Natural killer cell (primary cell): ENCODE results near the gene CSMD2. TPM values are rescaled to one million over a fixed set of nuclear protein-coding genes. Genes with fewer than 3 reads are reported as not detected.

ENCODE experiments used
- ATAC-seq, 3 donors: fragments of 150-1000 bp in 2 of 3; fragments of 200-7000 bp in 1 of 3; cut with Tn5 transposase; 1 replicate in 1 of 3; 2 replicates in 2 of 3; pipeline ENCODE4 v1.10.0; 2021; ENCODE audit warnings: mild to moderate bottlenecking in 2 of 3, moderate library complexity in 2 of 3
- DNase-seq, 2 donors: peaks; one replicate each; pipeline versions ENCODE4 v3.0.0 to v3.0.0-alpha.2; 2013 to 2021; ENCODE audit warnings: mixed read lengths in 1 of 2
- H3K27ac ChIP-seq: one replicate; pipeline ENCODE4 v1.5.1; 2013; ENCODE audit warnings: mild to moderate bottlenecking, low read length
- H3K27me3 ChIP-seq: one replicate; pipeline ENCODE4 v1.6.1; 2013; ENCODE audit warnings: low read length; ENCODE audit not compliant: control insufficient read depth, insufficient read depth
- H3K36me3 ChIP-seq: one replicate; pipeline ENCODE4 v1.6.1; 2013; ENCODE audit warnings: low read length; ENCODE audit not compliant: control insufficient read depth, insufficient read depth
- H3K4me1 ChIP-seq: one replicate; pipeline ENCODE4 v1.6.1; 2013; ENCODE audit warnings: low read length; ENCODE audit not compliant: control insufficient read depth, insufficient read depth
- H3K4me3 ChIP-seq: one replicate; pipeline ENCODE4 v1.5.1; 2013; ENCODE audit warnings: low read length
- H3K9me3 ChIP-seq: one replicate; pipeline ENCODE4 v1.6.1; 2013; ENCODE audit warnings: low read length; ENCODE audit not compliant: control insufficient read depth, insufficient read depth
- H3K27ac Mint-ChIP-seq, 2 donors: one replicate each; pipeline ENCODE4 v1.8.0; 2022; ENCODE audit warnings: mild to moderate bottlenecking in 2 of 2, mixed read lengths in 2 of 2, moderate library complexity in 1 of 2
- H3K27me3 Mint-ChIP-seq, 2 donors: one replicate each; pipeline ENCODE4 v1.8.0; 2022; ENCODE audit warnings: low read depth in 2 of 2, mixed read lengths in 2 of 2
- H3K36me3 Mint-ChIP-seq: one replicate; pipeline ENCODE4 v1.8.0; 2022; ENCODE audit warnings: mixed read lengths
- H3K4me1 Mint-ChIP-seq, 2 donors: one replicate each; pipeline ENCODE4 v1.8.0; 2022; ENCODE audit warnings: mixed read lengths in 2 of 2
- H3K4me3 Mint-ChIP-seq: one replicate; pipeline ENCODE4 v1.8.0; 2022; ENCODE audit warnings: mild to moderate bottlenecking, moderate library complexity, mixed read lengths
- H3K9me3 Mint-ChIP-seq, 2 donors: one replicate each; pipeline ENCODE4 v1.8.0; 2022; ENCODE audit warnings: mixed read lengths in 2 of 2
- CTCF ChIP-seq: fragments of 200-600 bp; IDR thresholded peaks from one replicate; pipeline ENCODE4 v1.8.0; 2022; ENCODE audit warnings: antibody characterized with exemption
- WGBS: methylation state at CpG from one replicate; pipeline ENCODE4 v1.1.7; 2013; ENCODE audit warnings: missing lambda C conversion rate; ENCODE audit not compliant: insufficient coverage; 5-methylcytosine and 5-hydroxymethylcytosine counted together
- intact Hi-C: fragments of 100-400 bp; cut with micrococcal nuclease; formaldehyde crosslinking; loops from one replicate; pipeline ENCODE4 v1.14.2; 2022
- total RNA-seq, 4 donors: library from RNA; stranded (reverse); fragments of 120-200 nt in 1 of 4; gene quantifications; one replicate each; pipeline versions ENCODE4 v1.2.3 to v1.2.4, GENCODE V29; 2013 to 2022

The CSMD2 gene
- total RNA-seq, 3 donors from 2014 or later (not counting 1 experiment from before 2014, with no cell fraction given), result not detected

- Histone ChIP-seq H3K27ac (no peak overlapping the region), H3K9me3 (no peaks in the 10 kb centered on the region), H3K36me3 (no peaks in the 10 kb centered on the region), H3K4me1 (no peaks in the 10 kb centered on the region), H3K4me3 (no peak overlapping the region), H3K27me3 (no peaks in the 10 kb centered on the region)
- H3K36me3 Mint-ChIP-seq, result no peaks in the 10 kb centered on the region
- intact Hi-C loops, result no loop called here
- H3K9me3 Mint-ChIP-seq, result no peaks in the 10 kb centered on the region
- no peaks in the 10 kb centered on the region for H3K4me1 Mint-ChIP-seq
- H3K27me3 Mint-ChIP-seq, result peaks cover 4 to 11% of the 10 kb centered on the region in 2 donors
- ATAC-seq, result no peak
- DNase-seq, result no peak
- H3K27ac Mint-ChIP-seq, result no peak overlapping the region
- no peak for TF ChIP-seq CTCF
- H3K4me3 Mint-ChIP-seq, result no peak overlapping the region
- WGBS, result 89% methylated on average over 4 of the region's 4 CpGs
Observed at GRCh38 chr1:33993301-33993700, 171.7 kb downstream of the CSMD2 start.

- no peak overlapping the region for H3K4me3 ChIP-seq
- intact Hi-C loops, result no loop called here
- no peaks in the 10 kb centered on the region for H3K27me3 ChIP-seq
- H3K4me1 ChIP-seq, result no peaks in the 10 kb centered on the region
- Mint-ChIP-seq H3K36me3 (no peaks in the 10 kb centered on the region), H3K4me3 (no peak overlapping the region), H3K4me1 (no peaks in the 10 kb centered on the region), H3K27ac (no peak overlapping the region), H3K9me3 (no peaks in the 10 kb centered on the region), H3K27me3 (peaks cover 0 to 10% of the 10 kb centered on the region in 2 donors)
- no peaks in the 10 kb centered on the region for H3K9me3 ChIP-seq
- H3K36me3 ChIP-seq, result no peaks in the 10 kb centered on the region
- DNase-seq (no peak), ATAC-seq (no peak)
- no CpG with 5 or more reads among the region's 3 CpGs for WGBS
- H3K27ac ChIP-seq, result no peak overlapping the region
- TF ChIP-seq CTCF, result no peak
Observed at GRCh38 chr1:33990281-33990680, 174.7 kb downstream of the CSMD2 start.

DNA sequence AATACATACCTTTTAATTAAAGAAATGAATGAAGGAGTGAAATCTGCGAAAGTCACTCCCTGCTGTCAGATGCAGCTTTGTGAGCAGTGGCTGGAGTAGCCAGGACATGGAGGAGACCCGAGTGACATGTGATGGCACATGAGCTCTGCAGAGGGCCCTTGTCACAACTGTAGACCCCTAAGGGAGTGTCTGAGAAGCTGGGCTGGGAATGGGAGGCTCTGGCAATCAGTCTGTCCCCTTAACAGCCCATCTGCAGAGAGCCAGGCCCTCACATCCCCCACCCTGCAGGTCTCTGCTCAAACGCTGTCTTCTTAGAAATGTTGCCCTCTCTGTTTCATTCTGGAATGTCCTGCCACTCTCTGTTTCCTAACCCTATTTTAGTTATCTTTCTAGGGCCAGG, 176.9 kb downstream of the CSMD2 start:
- no peaks in the 10 kb centered on the region for H3K36me3 Mint-ChIP-seq
- WGBS, result 61% methylated on average over 3 of the region's 3 CpGs

More for the DNA sequence above, 176.9 kb downstream of the CSMD2 start:
- Histone ChIP-seq H3K27me3 (no peaks in the 10 kb centered on the region), H3K9me3 (no peaks in the 10 kb centered on the region), H3K4me3 (no peak overlapping the region), H3K27ac (no peak overlapping the region), H3K4me1 (no peaks in the 10 kb centered on the region), H3K36me3 (no peaks in the 10 kb centered on the region)
- no peaks in the 10 kb centered on the region for H3K9me3 Mint-ChIP-seq
- DNase-seq (no peak), ATAC-seq (no peak)
- H3K27ac Mint-ChIP-seq, result no peak overlapping the region
- H3K4me3 Mint-ChIP-seq, result no peak overlapping the region
- TF ChIP-seq CTCF, result no peak
- peaks cover 0 to 6% of the 10 kb centered on the region in 2 donors for H3K27me3 Mint-ChIP-seq
- intact Hi-C loops, result no loop called here
- no peaks in the 10 kb centered on the region for H3K4me1 Mint-ChIP-seq
